A549 treated with Mapracorat at 1 μM for 4 hours (cell line): Measurements from ENCODE around the gene NELL1. TPM values are rescaled to one million over a fixed set of nuclear protein-coding genes. Genes with fewer than 3 reads are reported as not detected.

ENCODE experiments used
- total RNA-seq: library from RNA; stranded (reverse); fragments of 200-300 nt; extraction: Qiagen RNA extraction; gene quantifications from 5 replicates; pipeline ENCODE4 v1.2.3, GENCODE V29; 2022

Gene NELL1
- not detected in 5 replicates for total RNA-seq

DNA sequence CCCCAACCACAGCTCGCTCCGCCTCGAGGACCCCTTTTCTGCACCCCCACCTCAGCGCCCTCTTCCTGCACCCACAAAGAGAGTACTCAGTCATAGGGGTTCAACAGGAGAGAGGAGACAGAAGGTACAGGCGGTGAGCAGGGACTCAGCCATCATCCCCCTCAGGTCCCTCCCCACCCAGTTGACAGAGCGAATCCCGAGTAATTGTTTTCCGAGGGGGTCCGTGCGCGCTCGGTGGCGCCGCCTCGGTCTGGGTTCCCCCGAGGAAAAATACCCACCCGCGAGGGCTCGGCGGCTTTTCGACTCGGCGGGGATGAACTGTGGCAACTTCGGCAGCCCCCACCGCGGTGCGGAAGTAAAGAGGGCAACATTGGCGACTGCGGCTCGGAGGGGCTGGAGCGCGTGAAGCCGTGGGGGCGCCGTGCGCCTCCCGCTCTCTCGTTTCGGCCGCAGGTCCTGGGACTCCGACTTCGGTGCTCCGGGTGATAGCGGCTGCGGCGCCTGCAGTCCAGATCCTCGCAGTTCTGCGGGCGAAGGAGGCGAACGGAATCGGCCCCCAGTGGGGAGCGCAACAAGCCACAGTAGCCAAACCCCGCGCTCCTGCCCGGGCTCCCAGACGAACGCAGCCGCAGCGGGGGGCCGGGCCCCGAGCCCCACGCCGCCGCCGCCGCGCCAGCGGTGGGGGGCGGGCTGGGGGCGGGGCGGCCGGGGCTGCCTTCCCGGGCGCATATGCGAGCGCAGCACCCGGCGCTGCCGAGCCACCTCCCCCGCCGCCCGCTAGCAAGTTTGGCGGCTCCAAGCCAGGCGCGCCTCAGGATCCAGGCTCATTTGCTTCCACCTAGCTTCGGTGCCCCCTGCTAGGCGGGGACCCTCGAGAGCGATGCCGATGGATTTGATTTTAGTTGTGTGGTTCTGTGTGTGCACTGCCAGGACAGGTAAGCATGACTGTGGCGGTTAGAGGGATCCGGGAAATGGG lies at the start of gene NELL1:
NELL1 (plus strand) TSS at position 743 of the 976 bp plus-strand sequence.

Other genes starting within 250 kb of the NELL1 start
- gene SLC6A5, start 70.0 kb upstream of the NELL1 start, total RNA-seq: not detected in 5 replicates